K562 (cell line): ENCODE measurements around the gene ANO2. TPM values are rescaled to one million over a fixed set of nuclear protein-coding genes. Genes with fewer than 3 reads are reported as not detected.

Source experiments
- ATF7 ChIP-seq: fragments of 450-650 bp; IDR thresholded peaks from 2 replicates; pipeline ENCODE4 v1.7.1; 2014; ENCODE audit warnings: mild to moderate bottlenecking, moderate library complexity
- CEBPG ChIP-seq, 3 experiments: fragments of 200-800 bp in 1 of 3; sonication (Bioruptor generic) in 1 of 3; sonication (generic) in 1 of 3; formaldehyde crosslinking in 1 of 3; IDR thresholded peaks in 2 of 3; conservative IDR thresholded peaks in 1 of 3; 2 replicates each; pipeline versions ENCODE4 v1.6.1 to v1.8.0; 2016 to 2022; ENCODE audit warnings: missing compliant biosample characterization in 2 of 3, missing genetic modification characterization in 2 of 3, mild to moderate bottlenecking in 1 of 3, missing genetic modification reagents in 1 of 3
- CGGBP1 ChIP-seq: fragments of 250-450 bp; sonication (Bioruptor Pico); IDR thresholded peaks from 2 replicates; pipeline ENCODE4 v1.9.0; 2021; ENCODE audit warnings: mild to moderate bottlenecking
- CREB3L1 ChIP-seq: fragments of 450-650 bp; IDR thresholded peaks from 2 replicates; pipeline ENCODE4 v1.6.1; 2014; ENCODE audit warnings: low read depth, mild to moderate bottlenecking, moderate library complexity, borderline replicate concordance
- FOS ChIP-seq: IDR thresholded peaks from 3 replicates; pipeline ENCODE4 v1.6.1; 2011; ENCODE audit not compliant: insufficient read length; ENCODE audit errors: extremely low read depth
- GATAD2A ChIP-seq: fragments of 450-650 bp; IDR thresholded peaks from 2 replicates; pipeline ENCODE4 v1.6.1; 2017
- HNRNPL ChIP-seq: fragments of 200-400 bp; formaldehyde crosslinking; IDR thresholded peaks from 2 replicates; pipeline ENCODE4 v1.6.1; 2017; ENCODE audit warnings: low read depth, mild to moderate bottlenecking, low read length
- IFI16 ChIP-seq: fragments of 250-450 bp; sonication (Bioruptor Pico); IDR thresholded peaks from 2 replicates; pipeline ENCODE4 v2.1.2; 2022; ENCODE audit warnings: mild to moderate bottlenecking, inconsistent platforms
- JUNB ChIP-seq: fragments of 450-650 bp; formaldehyde crosslinking; conservative IDR thresholded peaks from 2 replicates; pipeline ENCODE4 v1.4.0; 2020; ENCODE audit warnings: mild to moderate bottlenecking
- JUND ChIP-seq, 2 experiments: IDR thresholded peaks; 2 replicates in 1 of 2; 3 replicates in 1 of 2; pipeline ENCODE4 v1.6.1; 2011; ENCODE audit warnings: borderline replicate concordance in 2 of 2, low read depth in 2 of 2, low read length in 2 of 2, improper control_type of control experiment in 1 of 2, missing biosample characterization in 1 of 2, missing genetic modification characterization in 1 of 2, missing genetic modification reagents in 1 of 2
- NFIX ChIP-seq: fragments of 250-450 bp; sonication (Bioruptor Pico); IDR thresholded peaks from 2 replicates; pipeline ENCODE4 v1.4.0; 2020; ENCODE audit warnings: low read depth, mild to moderate bottlenecking, moderate library complexity
- NR4A1 ChIP-seq, 2 experiments: fragments of 250-450 bp in 1 of 2; fragments of 450-650 bp in 1 of 2; sonication (Bioruptor Pico) in 1 of 2; IDR thresholded peaks; 2 replicates each; pipeline versions ENCODE4 v1.4.0 to v1.6.1; 2016 to 2020; ENCODE audit warnings: mild to moderate bottlenecking in 2 of 2, missing compliant biosample characterization in 1 of 2, missing genetic modification characterization in 1 of 2, moderate library complexity in 1 of 2
- RNF2 ChIP-seq: sonication (generic); IDR thresholded peaks from 2 replicates; pipeline ENCODE4 v1.6.1; 2016
- TRIM24 ChIP-seq, 2 experiments: fragments of 450-650 bp; IDR thresholded peaks; 2 replicates each; pipeline ENCODE4 v1.6.1; 2016
- VEZF1 ChIP-seq: fragments of 200-800 bp; sonication (Bioruptor generic); IDR thresholded peaks from 2 replicates; pipeline ENCODE4 v1.6.1; 2017; ENCODE audit warnings: missing genetic modification characterization, missing compliant biosample characterization
- ZBTB8A ChIP-seq: fragments of 450-650 bp; IDR thresholded peaks from 2 replicates; pipeline ENCODE4 v1.6.1; 2018; ENCODE audit warnings: mild to moderate bottlenecking, moderate library complexity; ENCODE audit not compliant: partially characterized antibody
- ZNF124 ChIP-seq: sonication (generic); formaldehyde crosslinking; IDR thresholded peaks from 2 replicates; pipeline ENCODE4 v1.8.1; 2022; ENCODE audit warnings: missing genetic modification reagents
- ZNF347 ChIP-seq: fragments of 450-650 bp; formaldehyde crosslinking; IDR thresholded peaks from 2 replicates; pipeline ENCODE4 v1.4.0; 2020; ENCODE audit warnings: low read depth, mild to moderate bottlenecking, moderate library complexity
- polyA plus RNA-seq, 8 experiments: library from polyadenylated mRNA; depleted of rRNA in 4 of 8; stranded (reverse) in 5 of 8; unstranded in 3 of 8; fragments of >200 nt; fragmentation: Nextera tagmentation in 2 of 8; fragmentation: Illumina TruSeq in 1 of 8; extraction: Ambion mirVana in 2 of 8; extraction: Trizol in 1 of 8; gene quantifications; 2 replicates each; pipeline versions ENCODE4 v1.2.1 to v1.2.3, GENCODE V29; 2011 to 2014; ENCODE audit warnings: inconsistent platforms in 1 of 8, missing spikeins in 1 of 8
- total RNA-seq, 7 experiments: library from RNA; depleted of rRNA in 6 of 7; stranded (reverse); fragments of >200 nt in 6 of 7; fragmentation: Illumina TruSeq in 2 of 7; extraction: Trizol in 2 of 7; gene quantifications; 2 replicates each; pipeline versions ENCODE4 v1.2.1 to v1.2.3, GENCODE V29; 2011 to 2021; ENCODE audit warnings: low replicate concordance in 1 of 7
- TF ChIP-seq, protein P1 (sequence below), 2 experiments: fragments of 450-650 bp in 1 of 2; sonication (generic) in 1 of 2; formaldehyde crosslinking in 1 of 2; IDR thresholded peaks in 1 of 2; conservative IDR thresholded peaks in 1 of 2; 2 replicates each; pipeline versions ENCODE4 v1.6.1 to v1.8.1; 2016 to 2023; ENCODE audit warnings: mild to moderate bottlenecking in 2 of 2, moderate library complexity in 2 of 2, inconsistent platforms in 1 of 2, missing genetic modification reagents in 1 of 2
- TF ChIP-seq, protein P2 (sequence below): fragments of 450-650 bp; IDR thresholded peaks from 2 replicates; pipeline ENCODE4 v1.6.1; 2016; ENCODE audit warnings: missing biosample characterization, missing genetic modification characterization
- TF ChIP-seq, protein P3 (sequence below): conservative IDR thresholded peaks from 2 replicates; pipeline ENCODE4 v1.6.1; 2011; ENCODE audit warnings: low read depth, mild to moderate bottlenecking, low read length; ENCODE audit not compliant: control insufficient read depth

ANO2 gene
- total and polyA plus RNA-seq, 9 of the 15 experiments (the other 6 are each of a cell fraction or from before 2014, with no cell fraction given) = 0.64 TPM; not detected in 8

DNA sequence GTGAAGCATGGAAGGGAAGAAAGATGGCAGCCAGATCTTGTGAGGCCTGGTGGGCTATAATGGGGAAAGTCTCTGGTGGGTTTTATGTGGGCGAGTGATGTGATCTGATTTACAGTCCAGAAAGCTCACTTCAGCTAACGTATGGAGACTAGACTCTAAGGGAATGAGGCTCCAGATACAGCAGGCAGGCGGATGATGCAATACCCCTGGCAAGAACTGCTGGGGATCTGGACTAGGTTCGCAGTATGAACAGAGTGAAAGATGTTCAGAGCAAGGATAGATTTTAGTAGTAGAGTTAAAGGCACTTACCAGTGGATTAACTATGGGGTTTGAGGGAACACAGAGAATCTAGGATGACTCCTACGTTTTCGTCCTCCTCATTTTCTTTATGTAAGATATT lies 253.1 kb downstream of the ANO2 start (continued):
- no peak for TF ChIP-seq ZBTB8A
- no peak for TF ChIP-seq IFI16 (CRISPR knock-in tag)
- TF ChIP-seq RNF2 = no peak
- TF ChIP-seq NR4A1 (CRISPR knock-in tag; IDR thresholded peaks at IDR 0.05) = no peak
- TF ChIP-seq NR4A1 (tag; IDR thresholded peaks at IDR 0.05) = 0 out of 2 replicates have a peak, but pooled peaks have one; percentile 51
- TF ChIP-seq FOS = no peak
- peak; percentile 61; the same call in 1 of the 2 replicates for TF ChIP-seq JUND (IDR thresholded peaks at IDR 0.05; ENCODE audit: borderline replicate concordance, low read depth, low read length)
- peak; percentile 37; the same call in 1 of the 3 replicates for TF ChIP-seq JUND (tag; IDR thresholded peaks at IDR 0.05; ENCODE audit: borderline replicate concordance, low read depth, low read length)
- TF ChIP-seq JUNB (CRISPR knock-in tag) = no peak
- peak; percentile 50; the same call in 1 of the 2 replicates for TF ChIP-seq ATF7
- no peak for TF ChIP-seq CEBPG (CRISPR knock-in tag; IDR thresholded peaks at IDR 0.05)
- peak; percentile 83 to 93 for TF ChIP-seq CEBPG (tag; conservative IDR thresholded peaks at IDR 0.05 in 1 of 2, IDR thresholded peaks at IDR 0.05 in 1 of 2)
- TF ChIP-seq CGGBP1 (CRISPR knock-in tag) = no peak
- no peak for TF ChIP-seq ZNF124
- no peak for TF ChIP-seq GATAD2A
- TF ChIP-seq TRIM24 (IDR thresholded peaks at IDR 0.05) = peak; percentile 29 to 34; a peak in 1 of 4 replicates
- TF ChIP-seq, protein P1, sequence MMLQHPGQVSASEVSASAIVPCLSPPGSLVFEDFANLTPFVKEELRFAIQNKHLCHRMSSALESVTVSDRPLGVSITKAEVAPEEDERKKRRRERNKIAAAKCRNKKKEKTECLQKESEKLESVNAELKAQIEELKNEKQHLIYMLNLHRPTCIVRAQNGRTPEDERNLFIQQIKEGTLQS (IDR thresholded peaks at IDR 0.05) = peak; percentile 93
- TF ChIP-seq, protein P1 (CRISPR knock-in tag; conservative IDR thresholded peaks at IDR 0.05) = no peak
- TF ChIP-seq CREB3L1 = no peak
- no peak for TF ChIP-seq VEZF1 (CRISPR knock-in tag)
- no peak for TF ChIP-seq HNRNPL
- TF ChIP-seq ZNF347 (CRISPR knock-in tag) = no peak
- TF ChIP-seq, protein P2, sequence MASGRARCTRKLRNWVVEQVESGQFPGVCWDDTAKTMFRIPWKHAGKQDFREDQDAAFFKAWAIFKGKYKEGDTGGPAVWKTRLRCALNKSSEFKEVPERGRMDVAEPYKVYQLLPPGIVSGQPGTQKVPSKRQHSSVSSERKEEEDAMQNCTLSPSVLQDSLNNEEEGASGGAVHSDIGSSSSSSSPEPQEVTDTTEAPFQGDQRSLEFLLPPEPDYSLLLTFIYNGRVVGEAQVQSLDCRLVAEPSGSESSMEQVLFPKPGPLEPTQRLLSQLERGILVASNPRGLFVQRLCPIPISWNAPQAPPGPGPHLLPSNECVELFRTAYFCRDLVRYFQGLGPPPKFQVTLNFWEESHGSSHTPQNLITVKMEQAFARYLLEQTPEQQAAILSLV = peak; percentile 72; the same call in 1 of the 2 replicates
- TF ChIP-seq, protein P3, sequence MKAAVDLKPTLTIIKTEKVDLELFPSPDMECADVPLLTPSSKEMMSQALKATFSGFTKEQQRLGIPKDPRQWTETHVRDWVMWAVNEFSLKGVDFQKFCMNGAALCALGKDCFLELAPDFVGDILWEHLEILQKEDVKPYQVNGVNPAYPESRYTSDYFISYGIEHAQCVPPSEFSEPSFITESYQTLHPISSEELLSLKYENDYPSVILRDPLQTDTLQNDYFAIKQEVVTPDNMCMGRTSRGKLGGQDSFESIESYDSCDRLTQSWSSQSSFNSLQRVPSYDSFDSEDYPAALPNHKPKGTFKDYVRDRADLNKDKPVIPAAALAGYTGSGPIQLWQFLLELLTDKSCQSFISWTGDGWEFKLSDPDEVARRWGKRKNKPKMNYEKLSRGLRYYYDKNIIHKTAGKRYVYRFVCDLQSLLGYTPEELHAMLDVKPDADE = no peak
- no peak for TF ChIP-seq NFIX (CRISPR knock-in tag)
